ENCODE results near the gene ATAD5. TPM values are rescaled to one million over a fixed set of nuclear protein-coding genes. Genes with fewer than 3 reads are reported as not detected.

The ATAD5 gene
- total and polyA plus RNA-seq, 8 donors: 0.19 to 0.95 (median 0.47) TPM

- DNase-seq: no peak
- no peaks in the 10 kb centered on the region for H3K27me3 ChIP-seq
- H3K36me3 ChIP-seq: no peaks in the 10 kb centered on the region
- WGBS, 2 donors: 93 to 95% methylated on average over 9 of the region's 9 CpGs
- H3K27ac ChIP-seq: no peak overlapping the region
- ATAC-seq: no peak
- no peaks in the 10 kb centered on the region for H3K4me1 ChIP-seq
- intact Hi-C loops (cut with DNase I): no loop called here
- FAIRE-seq: no peak
- H3K9me3 ChIP-seq: no peaks in the 10 kb centered on the region
- no peak overlapping the region for H3K4me3 ChIP-seq
- TF ChIP-seq CTCF (IDR thresholded peaks at IDR 0.05): no peak
Measured at GRCh38 chr17:30858556-30859250, 26.9 kb downstream of the ATAD5 start.

GRCh38 chr17:30864636-30865035 is 32.9 kb downstream of the ATAD5 start:
- H3K27me3 ChIP-seq: no peaks in the 10 kb centered on the region
- H3K9me3 ChIP-seq: no peaks in the 10 kb centered on the region
- TF ChIP-seq CTCF (IDR thresholded peaks at IDR 0.05): no peak
- no peak for FAIRE-seq
- no peaks in the 10 kb centered on the region for H3K36me3 ChIP-seq
- no peaks in the 10 kb centered on the region for H3K4me1 ChIP-seq
- intact Hi-C loops (cut with DNase I): no loop called here
- WGBS, 2 donors: 100% methylated on average over 1 of the region's 1 CpG
- H3K4me3 ChIP-seq: no peak overlapping the region
- ATAC-seq: no peak
- no peak for DNase-seq
- no peak overlapping the region for H3K27ac ChIP-seq

- ATAC-seq (no peak), DNase-seq (no peak), FAIRE-seq (no peak)
- H3K36me3 ChIP-seq: no peaks in the 10 kb centered on the region
- WGBS, 2 donors: 94 to 97% methylated on average over 6 of the region's 6 CpGs
- no peaks in the 10 kb centered on the region for H3K9me3 ChIP-seq
- no peak overlapping the region for H3K4me3 ChIP-seq
- H3K27ac ChIP-seq: no peak overlapping the region
- no peaks in the 10 kb centered on the region for H3K27me3 ChIP-seq
- intact Hi-C loops (cut with DNase I): no loop called here
- no peak for TF ChIP-seq CTCF (IDR thresholded peaks at IDR 0.05)
- no peaks in the 10 kb centered on the region for H3K4me1 ChIP-seq
Measured at GRCh38 chr17:30869005-30869404, 37.2 kb downstream of the ATAD5 start.

- Histone ChIP-seq H3K27ac (no peak overlapping the region), H3K4me1 (no peaks in the 10 kb centered on the region), H3K36me3 (no peaks in the 10 kb centered on the region), H3K9me3 (no peaks in the 10 kb centered on the region), H3K27me3 (no peaks in the 10 kb centered on the region), H3K4me3 (no peak overlapping the region)
- DNase-seq (no peak), ATAC-seq (no peak), FAIRE-seq (no peak)
- intact Hi-C loops (cut with DNase I): no loop called here
- WGBS, 2 donors: 96 to 100% methylated on average over 5 of the region's 5 CpGs
- TF ChIP-seq CTCF (IDR thresholded peaks at IDR 0.05): no peak
Measured at GRCh38 chr17:30886187-30886586, 54.4 kb downstream of the ATAD5 start.

GRCh38 chr17:30894236-30894635 is 62.5 kb downstream of the ATAD5 start:
- ATAC-seq (no peak), FAIRE-seq (no peak), DNase-seq (no peak)
- no peaks in the 10 kb centered on the region for H3K9me3 ChIP-seq
- H3K4me1 ChIP-seq: no peaks in the 10 kb centered on the region
- H3K4me3 ChIP-seq: no peak overlapping the region
- WGBS, 2 donors: 88 to 96% methylated on average over 3 of the region's 3 CpGs
- H3K27me3 ChIP-seq: no peaks in the 10 kb centered on the region
- intact Hi-C loops (cut with DNase I): no loop called here
- no peak overlapping the region for H3K27ac ChIP-seq
- no peak for TF ChIP-seq CTCF (IDR thresholded peaks at IDR 0.05)
- peaks cover 0 to 3% (median 0%) of the 10 kb centered on the region in 3 donors for H3K36me3 ChIP-seq
